Activated naive CD8-positive, alpha-beta T cell treated with anti-CD3 and anti-CD28 coated beads, Interleukin-2, amount 50 U/mL, for 16 hours (primary cell): ENCODE data around the gene ABCG1.
A peak's percentile ranks its signal among the peaks of the same experiment; 100 is the strongest.

Source experiments
- DNase-seq: peaks from one replicate; pipeline ENCODE4 v3.0.0-alpha.2; 2020; ENCODE audit warnings: low read depth, low spot score

ABCG1 gene

GRCh38 chr21:42306366-42307035 is 87.6 kb downstream of the ABCG1 start:
- DNase-seq = no peak

- DNase-seq = no peak
These were observed 88.2 kb downstream of the ABCG1 start for GRCh38 chr21:42307106-42307505.

GRCh38 chr21:42308161-42308913 is 89.4 kb downstream of the ABCG1 start:
- DNase-seq = no peak

- DNase-seq = no peak
These were observed 90.2 kb downstream of the ABCG1 start for GRCh38 chr21:42308914-42309752.

GRCh38 chr21:42309753-42310213 is 90.8 kb downstream of the ABCG1 start:
- peak; percentile 42 for DNase-seq

GRCh38 chr21:42310411-42311001 is 91.6 kb downstream of the ABCG1 start:
- DNase-seq = no peak

- DNase-seq = no peak
These were observed 92.2 kb downstream of the ABCG1 start for GRCh38 chr21:42311160-42311559.

GRCh38 chr21:42311816-42312625 is 93.1 kb downstream of the ABCG1 start:
- no peak for DNase-seq

GRCh38 chr21:42312626-42313104 is 93.7 kb downstream of the ABCG1 start:
- DNase-seq = no peak

- no peak for DNase-seq
These were observed 94.6 kb downstream of the ABCG1 start for GRCh38 chr21:42313501-42313969.

GRCh38 chr21:42314616-42315295 is 95.8 kb downstream of the ABCG1 start:
- no peak for DNase-seq

- no peak for DNase-seq
These were observed 96.5 kb downstream of the ABCG1 start, which contains the start of gene TFF3 for GRCh38 chr21:42315296-42315891. TFF3 (minus strand) TSS chr21:42315409; CDS start chr21:42315374, 35 bp downstream.

GRCh38 chr21:42316891-42317290 is 98.0 kb downstream of the ABCG1 start:
- DNase-seq = no peak

GRCh38 chr21:42317341-42317741 is 98.4 kb downstream of the ABCG1 start:
- no peak for DNase-seq

- DNase-seq = no peak
These were observed 99.1 kb downstream of the ABCG1 start for GRCh38 chr21:42317826-42318746.

GRCh38 chr21:42319376-42319775 is 100.4 kb downstream of the ABCG1 start:
- no peak for DNase-seq

GRCh38 chr21:42319851-42320572 is 101.1 kb downstream of the ABCG1 start:
- DNase-seq = no peak

GRCh38 chr21:42320791-42321190 is 101.9 kb downstream of the ABCG1 start:
- no peak for DNase-seq
